ENCODE measurements around the gene TMX2. TPM values are rescaled to one million over a fixed set of nuclear protein-coding genes. Genes with fewer than 3 reads are reported as not detected.

Gene TMX2
- polyA plus RNA-seq, 2 of the 4 experiments (the other 2 are of a cell fraction) = 140 to 168 TPM

- no peak overlapping the region for H3K4me3 ChIP-seq
- WGBS (ENCODE audit: missing lambda C conversion rate) = 89% methylated on average over 5 of the region's 5 CpGs
- CTCF ChIA-PET = interaction anchor here (0.6 to 5.4 kb wide), 5 partner anchors 10 to 91 kb away, joined by 3 to 19 read pairs (median 3); no protein-coding TSS in a partner anchor
- ATAC-seq = no peak
- no peak for DNase-seq (ENCODE audit: low read depth in 1 of 2, low spot score in 1 of 2)
- no peaks in the 10 kb centered on the region for H3K9me3 ChIP-seq
- TF ChIP-seq CEBPB (IDR thresholded peaks at IDR 0.05) (peak; percentile 33 to 70; a peak in 3 of 4 replicates), POLR2AphosphoS2 (conservative IDR thresholded peaks at IDR 0.05; ENCODE audit: low read length) (no peak), FOXS1 (CRISPR knock-in tag; IDR thresholded peaks at IDR 0.05) (no peak)
- TF ChIP-seq, protein P1, sequence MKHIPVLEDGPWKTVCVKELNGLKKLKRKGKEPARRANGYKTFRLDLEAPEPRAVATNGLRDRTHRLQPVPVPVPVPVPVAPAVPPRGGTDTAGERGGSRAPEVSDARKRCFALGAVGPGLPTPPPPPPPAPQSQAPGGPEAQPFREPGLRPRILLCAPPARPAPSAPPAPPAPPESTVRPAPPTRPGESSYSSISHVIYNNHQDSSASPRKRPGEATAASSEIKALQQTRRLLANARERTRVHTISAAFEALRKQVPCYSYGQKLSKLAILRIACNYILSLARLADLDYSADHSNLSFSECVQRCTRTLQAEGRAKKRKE (CRISPR knock-in tag; IDR thresholded peaks at IDR 0.05; ENCODE audit: low read depth) = no peak
- no peak overlapping the region for H3K4me2 ChIP-seq
- no peak overlapping the region for H3K27ac ChIP-seq
- POLR2A ChIA-PET = no interaction called here
- no peak for FAIRE-seq
- peaks cover 28% of the 10 kb centered on the region for H3K4me1 ChIP-seq
Observed at GRCh38 chr11:57709802-57710367, 2.5 kb upstream of the TMX2 start.

DNA sequence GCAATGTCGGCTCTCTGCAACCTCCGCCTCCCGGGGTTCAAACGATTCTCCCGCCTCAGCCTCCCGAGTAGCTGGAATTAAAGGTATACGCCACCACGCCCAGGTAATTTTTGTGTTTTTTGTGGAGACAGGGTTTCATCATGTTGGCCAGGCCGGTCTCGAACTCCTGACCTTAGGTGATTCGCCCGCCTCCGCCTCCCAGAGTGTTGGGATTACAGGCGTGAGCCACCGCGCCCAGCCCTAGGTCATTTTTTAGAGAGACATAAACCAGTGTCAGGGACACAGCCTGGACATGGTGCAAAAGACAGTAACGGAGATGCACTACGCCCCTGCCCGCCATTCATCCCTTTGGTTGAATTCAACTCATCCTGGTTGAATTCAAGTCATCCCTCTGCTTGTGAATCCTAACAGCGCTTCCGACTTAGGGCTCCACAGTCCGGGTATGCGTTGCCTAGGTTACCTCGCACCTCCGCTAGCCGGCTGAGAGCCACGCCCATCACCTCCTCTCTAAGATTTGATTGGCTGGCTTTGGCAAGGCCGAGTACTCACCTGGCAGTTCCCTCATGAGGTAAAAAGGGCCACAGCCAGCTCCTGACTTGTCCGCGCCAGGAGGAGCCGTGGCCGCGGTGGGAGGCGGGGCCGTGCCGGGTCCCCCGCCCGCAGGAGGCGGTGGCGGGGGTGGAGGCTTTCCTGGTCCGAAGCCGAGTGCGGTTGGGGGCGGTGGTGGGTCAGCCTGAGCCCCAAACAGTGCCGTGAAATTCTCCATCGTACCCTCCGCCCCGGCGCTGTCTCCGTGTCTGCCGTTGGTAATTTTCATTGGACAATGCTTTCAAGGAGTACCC is 758 bp upstream of the TMX2 start, which contains the start of gene MED19:
Gene MED19 (minus strand): TSS at position 802 of the 842 bp plus-strand sequence. CDS start 36 bp downstream, at position 766.
- peak within 1 kb of the TSS; percentile 95 for H3K4me3 ChIP-seq
- CTCF ChIA-PET = interaction anchor here (1.0 to 5.4 kb wide), 4 partner anchors 12 to 144 kb away, joined by 3 to 19 read pairs (median 4); partner anchors contain the start of gene UBE2L6
- FAIRE-seq (peak; percentile 46), ATAC-seq (peak; percentile 77 to 81), DNase-seq (ENCODE audit: low read depth in 1 of 2, low spot score in 1 of 2) (peak; percentile 75 to 89)
- under 1% methylated on average over 33 of the region's 51 CpGs for WGBS (ENCODE audit: missing lambda C conversion rate)
- H3K9me3 ChIP-seq = no peaks in the 10 kb centered on the region
- peak within 1 kb of the TSS; percentile 92 to 96 for H3K27ac ChIP-seq
- peaks cover 32% of the 10 kb centered on the region for H3K4me1 ChIP-seq
- POLR2A ChIA-PET = interaction anchor here (0.6 to 1.4 kb wide), 16 partner anchors 10 to 805 kb away, joined by 3 to 23 read pairs (median 5); partner anchors contain the start of genes BTBD18, CTNND1, SELENOH and ZDHHC5
- H3K4me2 ChIP-seq = peak within 1 kb of the TSS; percentile 93
- TF ChIP-seq PBX3 (IDR thresholded peaks at IDR 0.05) (no peak), RAD21 (conservative IDR thresholded peaks at IDR 0.05 in 1 of 2, IDR thresholded peaks at IDR 0.05 in 1 of 2) (no peak), HMGXB4 (CRISPR knock-in tag; IDR thresholded peaks at IDR 0.05; ENCODE audit: borderline replicate concordance) (no peak), EHMT2 (IDR thresholded peaks at IDR 0.05; ENCODE audit: low read depth) (no peak), RNF2 (IDR thresholded peaks at IDR 0.05; ENCODE audit: borderline replicate concordance, low read depth) (no peak), POLR2AphosphoS2 (conservative IDR thresholded peaks at IDR 0.05; ENCODE audit: low read length) (no peak), RARB (CRISPR knock-in tag; IDR thresholded peaks at IDR 0.05) (no peak), PHF8 (IDR thresholded peaks at IDR 0.05; ENCODE audit: borderline replicate concordance, low read depth) (peak; percentile 61), CBX8 (IDR thresholded peaks at IDR 0.05) (no peak), E2F6 (IDR thresholded peaks at IDR 0.05; ENCODE audit: borderline replicate concordance, low read depth) (peak; percentile 22; the same call in 1 of the 2 replicates), SREBF2 (IDR thresholded peaks at IDR 0.05) (no peak), FOXS1 (CRISPR knock-in tag; IDR thresholded peaks at IDR 0.05) (no peak), EHF (CRISPR knock-in tag; IDR thresholded peaks at IDR 0.05) (no peak), RFX5 (IDR thresholded peaks at IDR 0.05) (peak; percentile 37; the same call in 1 of the 2 replicates), BHLHE40 (IDR thresholded peaks at IDR 0.05; ENCODE audit: low read depth, low read length) (no peak), MYC (IDR thresholded peaks at IDR 0.05; ENCODE audit: borderline replicate concordance, low read length) (no peak), POLR2A (IDR thresholded peaks at IDR 0.05; ENCODE audit: low read length) (peak; percentile 57)
- TF ChIP-seq, protein P2, sequence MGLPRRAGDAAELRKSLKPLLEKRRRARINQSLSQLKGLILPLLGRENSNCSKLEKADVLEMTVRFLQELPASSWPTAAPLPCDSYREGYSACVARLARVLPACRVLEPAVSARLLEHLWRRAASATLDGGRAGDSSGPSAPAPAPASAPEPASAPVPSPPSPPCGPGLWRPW (IDR thresholded peaks at IDR 0.05) = no peak
- TF ChIP-seq, protein P1 (CRISPR knock-in tag; IDR thresholded peaks at IDR 0.05; ENCODE audit: low read depth) = no peak
- TF ChIP-seq, protein P3, sequence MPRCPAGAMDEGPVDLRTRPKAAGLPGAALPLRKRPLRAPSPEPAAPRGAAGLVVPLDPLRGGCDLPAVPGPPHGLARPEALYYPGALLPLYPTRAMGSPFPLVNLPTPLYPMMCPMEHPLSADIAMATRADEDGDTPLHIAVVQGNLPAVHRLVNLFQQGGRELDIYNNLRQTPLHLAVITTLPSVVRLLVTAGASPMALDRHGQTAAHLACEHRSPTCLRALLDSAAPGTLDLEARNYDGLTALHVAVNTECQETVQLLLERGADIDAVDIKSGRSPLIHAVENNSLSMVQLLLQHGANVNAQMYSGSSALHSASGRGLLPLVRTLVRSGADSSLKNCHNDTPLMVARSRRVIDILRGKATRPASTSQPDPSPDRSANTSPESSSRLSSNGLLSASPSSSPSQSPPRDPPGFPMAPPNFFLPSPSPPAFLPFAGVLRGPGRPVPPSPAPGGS (IDR thresholded peaks at IDR 0.05) = no peak
- TF ChIP-seq, protein P4, sequence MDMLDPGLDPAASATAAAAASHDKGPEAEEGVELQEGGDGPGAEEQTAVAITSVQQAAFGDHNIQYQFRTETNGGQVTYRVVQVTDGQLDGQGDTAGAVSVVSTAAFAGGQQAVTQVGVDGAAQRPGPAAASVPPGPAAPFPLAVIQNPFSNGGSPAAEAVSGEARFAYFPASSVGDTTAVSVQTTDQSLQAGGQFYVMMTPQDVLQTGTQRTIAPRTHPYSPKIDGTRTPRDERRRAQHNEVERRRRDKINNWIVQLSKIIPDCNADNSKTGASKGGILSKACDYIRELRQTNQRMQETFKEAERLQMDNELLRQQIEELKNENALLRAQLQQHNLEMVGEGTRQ (IDR thresholded peaks at IDR 0.05) = no peak
- TF ChIP-seq, protein P5, sequence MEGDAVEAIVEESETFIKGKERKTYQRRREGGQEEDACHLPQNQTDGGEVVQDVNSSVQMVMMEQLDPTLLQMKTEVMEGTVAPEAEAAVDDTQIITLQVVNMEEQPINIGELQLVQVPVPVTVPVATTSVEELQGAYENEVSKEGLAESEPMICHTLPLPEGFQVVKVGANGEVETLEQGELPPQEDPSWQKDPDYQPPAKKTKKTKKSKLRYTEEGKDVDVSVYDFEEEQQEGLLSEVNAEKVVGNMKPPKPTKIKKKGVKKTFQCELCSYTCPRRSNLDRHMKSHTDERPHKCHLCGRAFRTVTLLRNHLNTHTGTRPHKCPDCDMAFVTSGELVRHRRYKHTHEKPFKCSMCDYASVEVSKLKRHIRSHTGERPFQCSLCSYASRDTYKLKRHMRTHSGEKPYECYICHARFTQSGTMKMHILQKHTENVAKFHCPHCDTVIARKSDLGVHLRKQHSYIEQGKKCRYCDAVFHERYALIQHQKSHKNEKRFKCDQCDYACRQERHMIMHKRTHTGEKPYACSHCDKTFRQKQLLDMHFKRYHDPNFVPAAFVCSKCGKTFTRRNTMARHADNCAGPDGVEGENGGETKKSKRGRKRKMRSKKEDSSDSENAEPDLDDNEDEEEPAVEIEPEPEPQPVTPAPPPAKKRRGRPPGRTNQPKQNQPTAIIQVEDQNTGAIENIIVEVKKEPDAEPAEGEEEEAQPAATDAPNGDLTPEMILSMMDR (IDR thresholded peaks at IDR 0.05) = no peak
